Suprapubic skin (tissue), 4 donors: ENCODE results near the gene UPF1. TPM values are rescaled to one million over a fixed set of nuclear protein-coding genes. Genes with fewer than 3 reads are reported as not detected.

ENCODE experiments used
- DNase-seq, 2 donors: peaks; one replicate each; pipeline ENCODE4 v3.0.0-alpha.2; 2019; ENCODE audit warnings: low spot score in 2 of 2
- H3K27ac ChIP-seq: fragments of 200-600 bp; sonication (generic); one replicate; pipeline ENCODE4 v1.5.1; 2019
- H3K27me3 ChIP-seq: fragments of 200-600 bp; sonication (generic); one replicate; pipeline ENCODE4 v1.5.1; 2019
- H3K36me3 ChIP-seq: fragments of 200-600 bp; sonication (generic); one replicate; pipeline ENCODE4 v1.5.1; 2019
- H3K4me1 ChIP-seq: fragments of 200-600 bp; sonication (generic); one replicate; pipeline ENCODE4 v1.5.1; 2019
- H3K4me3 ChIP-seq: fragments of 200-600 bp; sonication (generic); one replicate; pipeline ENCODE4 v1.5.1; 2019; ENCODE audit warnings: mild to moderate bottlenecking
- H3K9me3 ChIP-seq: fragments of 200-600 bp; sonication (generic); one replicate; pipeline ENCODE4 v1.5.1; 2019
- EP300 ChIP-seq: sonication (generic); formaldehyde crosslinking; IDR thresholded peaks from one replicate; pipeline ENCODE4 v1.6.1; 2017; ENCODE audit warnings: antibody characterized with exemption
- POLR2A ChIP-seq, 2 donors: fragments of 450-650 bp; IDR thresholded peaks; one replicate each; pipeline ENCODE4 v1.6.1; 2017; ENCODE audit warnings: antibody characterized with exemption in 2 of 2, mild to moderate bottlenecking in 2 of 2, moderate library complexity in 2 of 2
- POLR2AphosphoS5 ChIP-seq, 3 donors: sonication (generic); formaldehyde crosslinking; IDR thresholded peaks; one replicate each; pipeline ENCODE4 v1.6.1; 2017; ENCODE audit warnings: antibody characterized with exemption in 3 of 3
- WGBS: methylation state at CpG from one replicate; pipeline ENCODE4 v1.1.5; 2018; 5-methylcytosine and 5-hydroxymethylcytosine counted together
- total RNA-seq, 4 donors: library from RNA; depleted of rRNA; stranded (reverse); fragments of >200 nt; gene quantifications; one replicate each; pipeline ENCODE4 v1.1.0, GENCODE V29; 2016
- TF ChIP-seq, protein P1 (sequence below), 2 donors: fragments of 200-600 bp in 1 of 2; fragments of 450-650 bp in 1 of 2; sonication (generic) in 1 of 2; IDR thresholded peaks; one replicate each; pipeline ENCODE4 v1.5.1; 2016 to 2019; ENCODE audit warnings: antibody characterized with exemption in 2 of 2, mild to moderate bottlenecking in 1 of 2, moderate library complexity in 1 of 2

The UPF1 gene
- total RNA-seq, 4 donors from 2014 or later = 74.7 to 160 (median 99.2) TPM

- Histone ChIP-seq H3K36me3 (peaks cover 7% of the 10 kb centered on the region), H3K4me3 (peak overlapping the region; percentile 52), H3K4me1 (peaks cover 26% of the 10 kb centered on the region), H3K9me3 (no peaks in the 10 kb centered on the region), H3K27ac (no peak overlapping the region), H3K27me3 (peaks cover 35% of the 10 kb centered on the region)
- 7% methylated on average over 11 of the region's 28 CpGs for WGBS
- TF ChIP-seq, protein P1, sequence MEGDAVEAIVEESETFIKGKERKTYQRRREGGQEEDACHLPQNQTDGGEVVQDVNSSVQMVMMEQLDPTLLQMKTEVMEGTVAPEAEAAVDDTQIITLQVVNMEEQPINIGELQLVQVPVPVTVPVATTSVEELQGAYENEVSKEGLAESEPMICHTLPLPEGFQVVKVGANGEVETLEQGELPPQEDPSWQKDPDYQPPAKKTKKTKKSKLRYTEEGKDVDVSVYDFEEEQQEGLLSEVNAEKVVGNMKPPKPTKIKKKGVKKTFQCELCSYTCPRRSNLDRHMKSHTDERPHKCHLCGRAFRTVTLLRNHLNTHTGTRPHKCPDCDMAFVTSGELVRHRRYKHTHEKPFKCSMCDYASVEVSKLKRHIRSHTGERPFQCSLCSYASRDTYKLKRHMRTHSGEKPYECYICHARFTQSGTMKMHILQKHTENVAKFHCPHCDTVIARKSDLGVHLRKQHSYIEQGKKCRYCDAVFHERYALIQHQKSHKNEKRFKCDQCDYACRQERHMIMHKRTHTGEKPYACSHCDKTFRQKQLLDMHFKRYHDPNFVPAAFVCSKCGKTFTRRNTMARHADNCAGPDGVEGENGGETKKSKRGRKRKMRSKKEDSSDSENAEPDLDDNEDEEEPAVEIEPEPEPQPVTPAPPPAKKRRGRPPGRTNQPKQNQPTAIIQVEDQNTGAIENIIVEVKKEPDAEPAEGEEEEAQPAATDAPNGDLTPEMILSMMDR (IDR thresholded peaks at IDR 0.05) = no peak
- no peak for TF ChIP-seq POLR2AphosphoS5 (IDR thresholded peaks at IDR 0.05)
- TF ChIP-seq EP300 = no peak
- no peak for TF ChIP-seq POLR2A (IDR thresholded peaks at IDR 0.05)
- no peak for DNase-seq
Observed at GRCh38 chr19:18894254-18895037, 62.7 kb downstream of the UPF1 start.

DNA sequence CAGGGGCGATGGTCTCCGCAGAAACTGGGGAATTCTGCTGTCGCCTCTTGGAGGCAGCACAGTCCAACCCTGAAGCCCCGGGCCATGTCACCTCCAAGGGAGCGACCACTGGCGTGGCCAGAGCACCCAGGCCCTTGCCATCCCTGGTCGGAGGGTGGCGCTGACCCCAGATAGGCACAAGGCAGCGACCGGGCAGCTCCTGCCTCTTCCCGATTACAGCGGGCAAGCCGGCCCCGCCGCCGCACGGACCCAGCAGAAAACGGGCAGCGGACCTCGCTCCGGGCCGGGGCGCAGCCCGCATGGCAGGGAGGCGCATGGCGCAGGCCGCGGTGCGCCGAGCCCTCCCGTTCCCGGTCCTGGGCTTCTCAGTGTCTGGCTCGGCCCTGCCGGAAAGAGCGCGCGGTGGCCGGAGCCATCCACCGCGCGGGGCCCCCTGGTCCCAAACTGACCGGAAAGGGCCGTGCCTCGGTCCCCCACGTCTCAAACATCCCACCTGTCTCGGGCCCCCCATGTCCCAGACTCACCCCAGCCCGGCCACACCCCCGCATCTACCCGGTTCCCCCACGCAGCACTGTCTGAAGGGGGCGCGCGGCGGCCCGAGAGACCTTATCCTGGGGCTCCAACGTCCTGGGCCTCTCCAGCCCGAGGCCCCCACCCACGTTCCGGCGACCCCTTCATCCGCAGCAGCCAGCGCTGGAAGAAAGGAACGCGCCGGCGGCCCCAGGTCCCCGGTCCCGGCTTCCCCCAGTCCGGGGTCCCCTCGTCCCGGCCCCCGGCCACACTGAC is 63.5 kb downstream of the UPF1 start:
- DNase-seq = no peak
- Histone ChIP-seq H3K27me3 (peaks cover 35% of the 10 kb centered on the region), H3K4me1 (peaks cover 26% of the 10 kb centered on the region), H3K36me3 (peaks cover 15% of the 10 kb centered on the region), H3K9me3 (no peaks in the 10 kb centered on the region), H3K27ac (no peak overlapping the region), H3K4me3 (peak overlapping the region; percentile 52)
- no peak for TF ChIP-seq EP300
- no peak for TF ChIP-seq POLR2AphosphoS5 (IDR thresholded peaks at IDR 0.05)
- TF ChIP-seq, protein P1 (IDR thresholded peaks at IDR 0.05) = no peak
- no peak for TF ChIP-seq POLR2A (IDR thresholded peaks at IDR 0.05)
- WGBS = under 1% methylated on average over 30 of the region's 72 CpGs

DNA sequence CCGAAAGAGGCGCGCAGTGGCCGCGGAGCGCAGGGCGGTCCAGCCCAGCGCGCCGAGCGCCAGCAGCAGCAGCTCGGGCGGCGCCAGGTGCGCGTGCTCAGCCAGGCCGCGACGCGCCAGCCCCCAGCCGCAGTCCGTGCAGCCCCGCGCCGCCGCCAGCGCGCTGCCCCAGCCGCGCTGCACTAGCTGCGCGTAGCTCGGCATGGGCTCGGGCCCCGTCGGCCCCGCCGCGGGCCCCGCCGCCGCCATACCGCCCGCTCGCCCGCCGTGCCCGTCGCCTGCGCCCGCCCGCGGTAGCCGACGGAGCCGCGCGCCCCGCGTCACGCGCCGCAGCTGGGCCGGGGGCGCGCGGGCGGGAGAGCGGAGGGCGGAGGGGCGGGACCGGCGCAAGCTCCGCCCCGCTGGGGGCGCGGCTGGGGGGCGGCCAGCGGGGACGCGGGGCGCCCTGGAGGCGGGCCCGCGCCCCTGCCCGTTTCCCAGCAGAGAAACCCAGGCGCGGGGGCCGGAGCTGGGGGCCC is 64.1 kb downstream of the UPF1 start, which contains the start of gene CERS1:
Gene CERS1, minus strand, starts transcription at position 335 of the 518 bp plus-strand sequence. Its CDS starts 86 bp downstream, at position 249.
- Histone ChIP-seq H3K27me3 (peaks cover 35% of the 10 kb centered on the region), H3K9me3 (no peaks in the 10 kb centered on the region), H3K27ac (no peak within 1 kb of the TSS), H3K36me3 (peaks cover 22% of the 10 kb centered on the region), H3K4me3 (peak within 1 kb of the TSS; percentile 52), H3K4me1 (peaks cover 26% of the 10 kb centered on the region)
- WGBS = 0% methylated on average over 3 of the region's 89 CpGs
- TF ChIP-seq POLR2AphosphoS5 (IDR thresholded peaks at IDR 0.05) = no peak
- no peak for TF ChIP-seq EP300
- TF ChIP-seq, protein P1 (IDR thresholded peaks at IDR 0.05) = no peak
- no peak for TF ChIP-seq POLR2A (IDR thresholded peaks at IDR 0.05)
- no peak for DNase-seq

GRCh38 chr19:18896421-18896841 is 64.7 kb downstream of the UPF1 start:
- Histone ChIP-seq H3K27me3 (peaks cover 35% of the 10 kb centered on the region), H3K36me3 (peaks cover 27% of the 10 kb centered on the region), H3K4me3 (peak overlapping the region; percentile 52), H3K9me3 (no peaks in the 10 kb centered on the region), H3K27ac (no peak overlapping the region), H3K4me1 (peaks cover 26% of the 10 kb centered on the region)
- WGBS = 25% methylated on average over 26 of the region's 33 CpGs
- DNase-seq = no peak
- TF ChIP-seq POLR2AphosphoS5 (IDR thresholded peaks at IDR 0.05) = no peak
- TF ChIP-seq EP300 = no peak
- no peak for TF ChIP-seq POLR2A (IDR thresholded peaks at IDR 0.05)

- DNase-seq = no peak
- 90% methylated on average over 19 of the region's 25 CpGs for WGBS
- H3K4me1 ChIP-seq = peaks cover 26% of the 10 kb centered on the region
- H3K27ac ChIP-seq = no peak overlapping the region
- no peak for TF ChIP-seq POLR2AphosphoS5 (IDR thresholded peaks at IDR 0.05)
- TF ChIP-seq, protein P1 (IDR thresholded peaks at IDR 0.05) = no peak
- no peak for TF ChIP-seq EP300
- no peak for TF ChIP-seq POLR2A (IDR thresholded peaks at IDR 0.05)
- no peaks in the 10 kb centered on the region for H3K9me3 ChIP-seq
- H3K27me3 ChIP-seq = peaks cover 35% of the 10 kb centered on the region
- peaks cover 31% of the 10 kb centered on the region for H3K36me3 ChIP-seq
- H3K4me3 ChIP-seq = no peak overlapping the region
Observed at GRCh38 chr19:18897094-18898029, 65.6 kb downstream of the UPF1 start.
